ENCODE measurements around the gene MYCN.

MYCN gene

DNA sequence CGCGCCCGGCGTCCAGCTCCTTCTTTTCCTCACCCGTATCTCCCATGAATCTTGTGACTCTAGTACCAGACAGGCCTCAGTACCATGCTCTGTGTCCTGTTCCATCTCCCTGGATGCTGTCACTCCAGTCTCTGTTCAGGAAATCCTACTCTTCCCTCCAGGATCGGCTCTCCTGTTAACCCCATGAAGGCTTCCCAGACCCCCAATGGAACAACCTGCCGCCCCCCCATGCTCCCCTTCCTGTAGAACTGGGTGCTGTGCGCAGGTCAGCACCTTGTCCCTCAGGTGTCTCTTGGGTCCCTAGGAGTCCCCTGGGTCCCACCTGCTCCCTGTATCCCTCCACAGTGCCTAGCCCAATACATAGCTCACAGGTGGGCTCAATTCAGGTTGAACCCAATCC is 41.3 kb downstream of the MYCN start:
- no peak for TF ChIP-seq EZH2phosphoT487 (conservative IDR thresholded peaks at IDR 0.05; ENCODE audit: low read length)
- TF ChIP-seq, protein P1, sequence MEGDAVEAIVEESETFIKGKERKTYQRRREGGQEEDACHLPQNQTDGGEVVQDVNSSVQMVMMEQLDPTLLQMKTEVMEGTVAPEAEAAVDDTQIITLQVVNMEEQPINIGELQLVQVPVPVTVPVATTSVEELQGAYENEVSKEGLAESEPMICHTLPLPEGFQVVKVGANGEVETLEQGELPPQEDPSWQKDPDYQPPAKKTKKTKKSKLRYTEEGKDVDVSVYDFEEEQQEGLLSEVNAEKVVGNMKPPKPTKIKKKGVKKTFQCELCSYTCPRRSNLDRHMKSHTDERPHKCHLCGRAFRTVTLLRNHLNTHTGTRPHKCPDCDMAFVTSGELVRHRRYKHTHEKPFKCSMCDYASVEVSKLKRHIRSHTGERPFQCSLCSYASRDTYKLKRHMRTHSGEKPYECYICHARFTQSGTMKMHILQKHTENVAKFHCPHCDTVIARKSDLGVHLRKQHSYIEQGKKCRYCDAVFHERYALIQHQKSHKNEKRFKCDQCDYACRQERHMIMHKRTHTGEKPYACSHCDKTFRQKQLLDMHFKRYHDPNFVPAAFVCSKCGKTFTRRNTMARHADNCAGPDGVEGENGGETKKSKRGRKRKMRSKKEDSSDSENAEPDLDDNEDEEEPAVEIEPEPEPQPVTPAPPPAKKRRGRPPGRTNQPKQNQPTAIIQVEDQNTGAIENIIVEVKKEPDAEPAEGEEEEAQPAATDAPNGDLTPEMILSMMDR (IDR thresholded peaks at IDR 0.05; ENCODE audit: insufficient read depth, low read length, poor library complexity, severe bottlenecking): no peak
- H3K4me3 ChIP-seq (ENCODE audit: insufficient read depth, low read length, poor library complexity, severe bottlenecking): no peak overlapping the region
- H3K9me2 ChIP-seq (replicated peaks; ENCODE audit: insufficient read depth, low read length): no peaks in the 10 kb centered on the region
- no peak overlapping the region for H3K9ac ChIP-seq (ENCODE audit: low read length)
- no peak overlapping the region for H2AFZ ChIP-seq (ENCODE audit: low read depth, low read length, severe bottlenecking)
- no peak overlapping the region for H3K4me2 ChIP-seq (ENCODE audit: low read depth, low read length, poor library complexity, severe bottlenecking)
- H3K27me3 ChIP-seq (ENCODE audit: low read length): no peaks in the 10 kb centered on the region
- H3F3A ChIP-seq (ENCODE audit: insufficient read depth): no peaks in the 10 kb centered on the region
- H4K20me1 ChIP-seq (ENCODE audit: low read depth, low read length): no peaks in the 10 kb centered on the region
- H3K27ac ChIP-seq (ENCODE audit: low read depth, low read length): no peak overlapping the region
- H3K36me3 ChIP-seq (ENCODE audit: low read length): no peaks in the 10 kb centered on the region
- H3K9me3 ChIP-seq (ENCODE audit: insufficient read depth, low read length): no peaks in the 10 kb centered on the region
- no peaks in the 10 kb centered on the region for H3K79me2 ChIP-seq (ENCODE audit: insufficient read depth, low read length)

DNA sequence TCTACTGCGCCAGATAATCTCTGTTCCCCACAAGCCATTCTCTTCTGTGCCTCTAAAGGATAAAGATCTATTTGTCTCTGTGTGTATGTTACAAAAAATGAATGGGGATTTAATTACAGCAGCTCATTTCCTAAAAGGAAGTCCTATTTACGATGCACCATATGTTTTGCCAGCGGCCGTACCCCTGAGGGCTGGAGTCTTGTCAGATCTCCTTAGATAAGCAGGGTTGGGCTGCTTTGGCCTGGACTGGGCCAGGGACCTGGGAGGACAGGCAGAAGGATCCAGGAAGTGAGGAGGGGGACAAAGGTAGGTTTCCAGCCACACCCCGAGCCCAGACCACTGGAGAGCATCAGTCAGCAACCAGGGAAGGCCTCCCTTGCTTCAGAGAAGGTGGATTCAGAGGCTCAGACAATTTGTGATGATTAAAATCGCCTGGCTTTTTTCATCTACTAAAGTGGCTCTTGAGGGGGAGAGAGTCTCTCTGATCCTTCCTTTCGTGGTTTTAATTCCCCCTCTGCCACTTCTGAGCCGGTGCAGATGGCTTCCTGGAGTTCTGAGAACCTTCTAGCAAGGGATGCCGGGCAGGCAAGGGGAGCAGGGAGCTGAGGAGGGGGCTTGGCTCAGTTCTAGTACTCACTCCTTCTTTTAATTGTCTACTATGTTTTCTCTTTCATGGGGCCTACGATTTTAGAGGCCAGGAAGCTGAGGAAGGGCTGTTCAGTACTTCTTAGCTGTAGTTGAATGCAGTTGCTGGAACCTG is 42.1 kb downstream of the MYCN start:
- no peak overlapping the region for H2AFZ ChIP-seq (ENCODE audit: low read depth, low read length, severe bottlenecking)
- H3K9ac ChIP-seq (ENCODE audit: low read length): no peak overlapping the region
- no peaks in the 10 kb centered on the region for H4K20me1 ChIP-seq (ENCODE audit: low read depth, low read length)
- H3K36me3 ChIP-seq (ENCODE audit: low read length): no peaks in the 10 kb centered on the region
- H3F3A ChIP-seq (ENCODE audit: insufficient read depth): no peaks in the 10 kb centered on the region
- no peaks in the 10 kb centered on the region for H3K9me2 ChIP-seq (replicated peaks; ENCODE audit: insufficient read depth, low read length)
- no peaks in the 10 kb centered on the region for H3K9me3 ChIP-seq (ENCODE audit: insufficient read depth, low read length)
- no peaks in the 10 kb centered on the region for H3K27me3 ChIP-seq (ENCODE audit: low read length)
- TF ChIP-seq, protein P1 (IDR thresholded peaks at IDR 0.05; ENCODE audit: insufficient read depth, low read length, poor library complexity, severe bottlenecking): no peak
- no peak for TF ChIP-seq EZH2phosphoT487 (conservative IDR thresholded peaks at IDR 0.05; ENCODE audit: low read length)
- no peak overlapping the region for H3K4me3 ChIP-seq (ENCODE audit: insufficient read depth, low read length, poor library complexity, severe bottlenecking)
- no peak overlapping the region for H3K27ac ChIP-seq (ENCODE audit: low read depth, low read length)
- no peak overlapping the region for H3K4me2 ChIP-seq (ENCODE audit: low read depth, low read length, poor library complexity, severe bottlenecking)
- H3K79me2 ChIP-seq (ENCODE audit: insufficient read depth, low read length): no peaks in the 10 kb centered on the region

DNA sequence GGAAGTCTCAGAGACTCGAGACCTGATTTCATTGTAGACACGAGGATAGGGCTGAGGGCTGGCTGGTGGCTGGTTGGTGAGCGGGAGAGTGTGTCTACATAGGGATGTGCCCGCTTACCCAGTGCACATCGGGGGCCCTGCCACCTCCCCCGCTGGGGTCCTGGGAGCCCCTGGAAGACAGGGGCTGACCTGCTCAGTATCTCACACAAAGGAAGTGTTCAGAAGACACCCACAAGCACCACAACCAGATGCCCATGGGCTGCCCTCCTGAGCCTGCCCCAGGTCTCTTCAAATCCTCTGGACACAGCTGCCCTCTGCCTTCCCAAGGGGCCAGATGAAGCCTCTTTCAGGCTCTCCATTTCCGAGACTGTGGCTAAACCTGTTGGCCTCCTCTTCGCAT is 43.1 kb downstream of the MYCN start:
- Histone ChIP-seq H3K27me3 (ENCODE audit: low read length) (no peaks in the 10 kb centered on the region), H3K4me2 (ENCODE audit: low read depth, low read length, poor library complexity, severe bottlenecking) (no peak overlapping the region), H3K9me3 (ENCODE audit: insufficient read depth, low read length) (no peaks in the 10 kb centered on the region), H3K9ac (ENCODE audit: low read length) (no peak overlapping the region), H3K79me2 (ENCODE audit: insufficient read depth, low read length) (no peaks in the 10 kb centered on the region), H4K20me1 (ENCODE audit: low read depth, low read length) (no peaks in the 10 kb centered on the region), H3K4me3 (ENCODE audit: insufficient read depth, low read length, poor library complexity, severe bottlenecking) (no peak overlapping the region), H3K36me3 (ENCODE audit: low read length) (no peaks in the 10 kb centered on the region), H3F3A (ENCODE audit: insufficient read depth) (no peaks in the 10 kb centered on the region), H2AFZ (ENCODE audit: low read depth, low read length, severe bottlenecking) (no peak overlapping the region), H3K27ac (ENCODE audit: low read depth, low read length) (no peak overlapping the region), H3K9me2 (replicated peaks; ENCODE audit: insufficient read depth, low read length) (no peaks in the 10 kb centered on the region)
- TF ChIP-seq, protein P1 (IDR thresholded peaks at IDR 0.05; ENCODE audit: insufficient read depth, low read length, poor library complexity, severe bottlenecking): no peak
- TF ChIP-seq EZH2phosphoT487 (conservative IDR thresholded peaks at IDR 0.05; ENCODE audit: low read length): no peak
